Fibroblast of the aortic adventitia (primary cell): ENCODE results near the gene EMC8. TPM values are rescaled to one million over a fixed set of nuclear protein-coding genes. Genes with fewer than 3 reads are reported as not detected.

Experiments used
- DNase-seq: peaks from one replicate; pipeline ENCODE4 v3.0.0-alpha.2; 2010; ENCODE audit warnings: low read depth
- H3K4me3 ChIP-seq: 2 replicates; pipeline ENCODE4 v1.5.1; 2011; ENCODE audit warnings: low read depth, mild to moderate bottlenecking, control low read depth, low read length, moderate library complexity
- total RNA-seq: library from RNA; depleted of rRNA; stranded (reverse); fragments of >200 nt; gene quantifications from 2 replicates; pipeline ENCODE4 v1.2.3, GENCODE V29; 2012; ENCODE audit warnings: low replicate concordance
- TF ChIP-seq, protein P1 (sequence below): IDR thresholded peaks from 2 replicates; pipeline ENCODE4 v1.5.1; 2011; ENCODE audit warnings: mild to moderate bottlenecking, low read length, control low read depth, inconsistent platforms; ENCODE audit not compliant: insufficient read depth

Gene EMC8
- total RNA-seq, 1 donor, result 23.8 TPM

DNA sequence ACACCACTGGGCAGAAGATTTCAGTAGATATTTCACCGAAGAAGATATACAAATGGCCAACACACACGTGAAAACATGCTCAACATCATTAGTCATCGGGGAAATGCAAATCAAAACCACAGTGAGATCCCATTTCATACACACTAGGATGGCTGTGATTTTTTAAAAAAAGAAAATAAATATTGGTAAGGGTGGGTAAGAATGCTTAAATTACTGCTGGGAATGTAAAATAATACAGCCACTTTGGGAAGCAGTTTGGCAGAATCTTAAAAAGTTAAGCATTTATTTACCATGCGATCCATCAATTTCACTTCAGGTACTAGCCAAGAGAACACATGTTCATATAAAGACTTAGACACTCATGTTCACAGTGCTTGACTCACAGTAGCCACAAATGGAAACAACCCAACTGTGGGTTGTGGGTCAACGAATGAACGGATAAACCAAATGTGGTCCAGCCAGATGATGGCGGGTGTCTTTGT, 42.0 kb downstream of the EMC8 start:
- TF ChIP-seq, protein P1, sequence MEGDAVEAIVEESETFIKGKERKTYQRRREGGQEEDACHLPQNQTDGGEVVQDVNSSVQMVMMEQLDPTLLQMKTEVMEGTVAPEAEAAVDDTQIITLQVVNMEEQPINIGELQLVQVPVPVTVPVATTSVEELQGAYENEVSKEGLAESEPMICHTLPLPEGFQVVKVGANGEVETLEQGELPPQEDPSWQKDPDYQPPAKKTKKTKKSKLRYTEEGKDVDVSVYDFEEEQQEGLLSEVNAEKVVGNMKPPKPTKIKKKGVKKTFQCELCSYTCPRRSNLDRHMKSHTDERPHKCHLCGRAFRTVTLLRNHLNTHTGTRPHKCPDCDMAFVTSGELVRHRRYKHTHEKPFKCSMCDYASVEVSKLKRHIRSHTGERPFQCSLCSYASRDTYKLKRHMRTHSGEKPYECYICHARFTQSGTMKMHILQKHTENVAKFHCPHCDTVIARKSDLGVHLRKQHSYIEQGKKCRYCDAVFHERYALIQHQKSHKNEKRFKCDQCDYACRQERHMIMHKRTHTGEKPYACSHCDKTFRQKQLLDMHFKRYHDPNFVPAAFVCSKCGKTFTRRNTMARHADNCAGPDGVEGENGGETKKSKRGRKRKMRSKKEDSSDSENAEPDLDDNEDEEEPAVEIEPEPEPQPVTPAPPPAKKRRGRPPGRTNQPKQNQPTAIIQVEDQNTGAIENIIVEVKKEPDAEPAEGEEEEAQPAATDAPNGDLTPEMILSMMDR, result no peak
- DNase-seq, result peak; percentile 24
- H3K4me3 ChIP-seq, result no peak overlapping the region

DNA sequence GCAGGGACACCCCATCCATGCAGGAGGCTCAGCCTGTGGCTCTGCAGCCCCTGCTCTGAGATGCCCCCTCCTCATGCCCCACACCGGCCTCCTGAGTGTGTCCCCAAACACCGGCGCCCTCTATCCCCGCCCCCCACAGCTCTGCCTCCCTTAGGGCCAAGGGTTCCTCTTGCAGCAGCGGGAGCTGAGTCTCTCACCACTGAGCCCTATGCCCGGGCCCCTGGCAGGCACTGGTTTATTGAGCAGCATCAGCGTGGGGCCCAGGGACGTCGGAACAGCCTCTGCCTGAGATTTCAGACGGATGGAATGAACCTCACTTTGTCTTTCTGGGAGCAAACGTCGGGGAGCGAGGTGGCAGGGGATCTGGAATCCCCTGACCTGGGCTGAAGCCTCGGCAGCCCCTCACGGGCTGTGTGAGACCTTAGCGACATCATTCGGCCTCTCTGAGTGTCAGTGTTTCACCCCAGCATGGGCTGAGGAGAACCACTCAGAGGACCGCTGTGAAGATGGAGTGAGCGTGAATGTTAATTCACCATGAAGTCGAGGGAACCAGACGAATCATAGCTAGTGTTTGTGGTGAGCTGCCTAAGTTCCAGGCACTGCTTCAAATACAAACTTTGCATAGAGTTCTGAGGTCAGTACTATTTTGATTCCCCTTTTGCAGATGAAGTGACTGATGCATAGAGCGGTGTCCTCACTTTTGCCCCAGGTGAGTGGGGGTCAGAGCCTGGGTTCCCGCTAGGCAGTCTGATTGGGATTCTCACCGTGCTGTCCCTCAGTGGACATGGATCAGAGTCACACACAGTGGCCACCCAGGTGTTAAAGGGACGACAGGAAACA, 43.2 kb downstream of the EMC8 start:
- TF ChIP-seq, protein P1, result no peak
- no peak overlapping the region for H3K4me3 ChIP-seq
- no peak for DNase-seq

DNA sequence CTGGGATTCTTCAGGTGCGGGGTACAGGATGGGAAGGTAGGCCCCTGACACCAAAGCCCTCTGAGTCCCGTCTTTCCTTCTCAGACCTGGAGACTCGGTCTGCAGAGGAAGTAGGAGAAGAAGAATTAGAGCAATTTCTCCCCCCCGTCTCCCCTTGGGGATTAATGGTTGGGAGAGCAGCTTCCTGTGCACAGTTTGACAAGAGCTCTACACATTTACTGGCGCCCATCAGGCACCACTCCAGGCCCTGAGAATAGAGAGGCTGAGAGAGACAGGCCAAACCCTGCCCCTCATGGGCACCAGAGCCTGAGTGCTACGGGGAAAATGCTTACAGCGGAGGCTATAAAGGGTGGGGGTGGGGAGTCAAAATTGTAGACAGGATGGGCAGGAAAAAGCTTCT, 44.9 kb downstream of the EMC8 start:
- no peak overlapping the region for H3K4me3 ChIP-seq
- TF ChIP-seq, protein P1, result no peak
- no peak for DNase-seq

DNA sequence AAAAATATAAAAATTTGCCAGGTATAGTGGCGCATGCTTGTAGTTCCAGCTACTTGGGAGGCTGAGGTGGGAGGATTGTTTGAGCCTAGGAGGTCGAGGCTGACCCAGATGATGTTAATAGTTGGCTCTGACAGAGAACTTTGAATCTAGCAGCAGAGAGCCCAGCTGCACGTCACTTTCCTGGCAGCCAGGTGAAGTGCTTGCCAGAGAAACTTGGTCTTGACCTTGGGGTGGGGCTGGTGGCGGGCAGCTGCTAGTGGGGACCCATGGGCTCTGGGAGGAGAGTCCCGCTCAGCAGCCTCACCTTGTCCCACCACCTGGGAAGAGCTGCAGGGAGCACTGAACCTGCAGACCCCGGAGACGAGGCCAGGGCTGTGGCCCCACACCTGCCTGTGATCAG, 45.4 kb downstream of the EMC8 start:
- H3K4me3 ChIP-seq, result no peak overlapping the region
- TF ChIP-seq, protein P1, result no peak
- DNase-seq, result no peak

DNA sequence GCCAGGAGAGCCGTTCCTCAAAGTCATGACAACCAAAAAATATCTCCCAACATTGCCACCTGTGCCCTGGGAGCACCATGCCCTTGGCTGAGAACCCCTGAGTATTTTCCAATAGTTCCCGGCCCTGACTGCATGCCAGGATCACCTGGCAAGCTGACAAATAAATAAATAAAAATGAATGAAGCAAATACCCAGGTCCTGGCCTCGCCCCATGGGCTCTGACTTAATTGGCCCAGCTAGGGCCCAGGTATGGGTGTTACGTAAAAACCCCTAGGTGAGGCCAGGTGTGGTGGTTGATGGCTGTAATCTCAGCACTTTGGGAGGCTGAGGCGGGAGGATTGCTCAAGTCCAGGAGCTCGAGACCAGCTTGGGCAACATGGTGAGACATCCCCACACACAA, 45.8 kb downstream of the EMC8 start:
- TF ChIP-seq, protein P1, result no peak
- no peak for DNase-seq
- H3K4me3 ChIP-seq, result no peak overlapping the region

DNA sequence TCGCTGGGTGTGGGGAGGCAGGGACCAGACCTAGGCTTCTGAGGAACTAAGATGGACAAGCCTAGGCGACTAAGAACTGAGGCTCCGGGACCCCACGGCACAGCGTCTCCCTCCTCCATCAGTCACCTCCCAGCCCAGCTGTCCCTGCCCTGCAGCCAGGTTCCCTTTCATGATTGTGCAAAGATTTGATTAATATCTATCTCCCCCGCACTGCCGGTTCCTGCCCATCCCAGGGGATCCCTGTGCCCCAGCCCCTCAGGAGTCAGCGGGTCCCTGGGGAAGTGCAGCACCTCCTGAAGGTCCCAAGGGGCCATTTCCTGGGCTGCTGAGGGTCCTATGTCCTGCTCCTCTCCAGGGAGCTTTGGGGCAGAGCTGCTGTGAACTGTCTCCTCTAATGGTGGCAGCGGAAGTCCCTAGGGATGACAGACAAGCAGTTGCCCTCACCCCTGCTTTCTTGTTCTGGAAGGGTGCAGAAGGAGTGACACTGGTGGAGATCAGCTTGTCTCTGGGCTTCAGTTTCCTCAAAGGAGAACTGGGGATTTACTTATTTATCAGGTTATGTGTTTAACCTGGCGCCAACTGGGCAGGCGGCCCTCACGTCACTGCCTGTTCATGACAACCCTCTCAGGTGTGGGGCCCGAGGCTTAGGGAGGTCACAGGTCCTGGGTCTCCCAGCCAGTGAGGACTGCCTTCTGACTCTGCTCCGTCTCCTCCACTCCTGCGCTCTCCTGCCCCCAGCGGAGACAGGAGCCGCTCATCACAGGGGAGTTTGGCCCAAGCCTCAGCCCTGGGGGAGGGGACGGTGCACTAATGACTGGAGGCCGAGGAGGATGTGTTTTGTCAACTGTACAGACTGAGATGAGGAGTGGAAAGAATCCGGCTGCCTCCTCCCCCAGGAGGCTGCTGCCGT, 46.6 kb downstream of the EMC8 start:
- TF ChIP-seq, protein P1, result no peak
- no peak for DNase-seq

More for the DNA sequence above, 46.6 kb downstream of the EMC8 start:
- H3K4me3 ChIP-seq, result no peak overlapping the region
